K562 (cell line): ENCODE measurements around the gene NR2C2AP. TPM values are rescaled to one million over a fixed set of nuclear protein-coding genes. Genes with fewer than 3 reads are reported as not detected.
A peak's percentile ranks its signal among the peaks of the same experiment; 100 is the strongest.

Source experiments
- ADNP ChIP-seq: fragments of 200-800 bp; sonication (Bioruptor generic); IDR thresholded peaks from 2 replicates; pipeline ENCODE4 v1.6.1; 2016; ENCODE audit warnings: missing genetic modification characterization, missing compliant biosample characterization
- DLX4 ChIP-seq: fragments of 250-450 bp; sonication (Bioruptor Pico); IDR thresholded peaks from 2 replicates; pipeline ENCODE4 v1.6.1; 2021; ENCODE audit warnings: mild to moderate bottlenecking
- DNMT1 ChIP-seq: fragments of 450-650 bp; IDR thresholded peaks from 2 replicates; pipeline ENCODE4 v1.6.1; 2016; ENCODE audit warnings: antibody characterized with exemption, mild to moderate bottlenecking
- HMGN3 ChIP-seq: IDR thresholded peaks from 2 replicates; pipeline ENCODE4 v1.6.1; 2011; ENCODE audit warnings: borderline replicate concordance, low read depth, mild to moderate bottlenecking, mixed read lengths, low read length; ENCODE audit not compliant: insufficient read length; ENCODE audit errors: extremely low read depth
- NKRF ChIP-seq: fragments of 450-650 bp; IDR thresholded peaks from 2 replicates; pipeline ENCODE4 v1.6.1; 2016; ENCODE audit warnings: borderline replicate concordance
- TAF1 ChIP-seq: IDR thresholded peaks from 2 replicates; pipeline ENCODE4 v1.6.1; 2011; ENCODE audit warnings: mild to moderate bottlenecking, low read length, moderate library complexity; ENCODE audit not compliant: insufficient read depth, control insufficient read depth, severe bottlenecking; ENCODE audit errors: extremely low read depth
- USF2 ChIP-seq: sonication (generic); formaldehyde crosslinking; IDR thresholded peaks from 2 replicates; pipeline ENCODE4 v1.5.0; 2020; ENCODE audit warnings: missing genetic modification reagents
- ZFPM2 ChIP-seq: fragments of 250-450 bp; sonication (Bioruptor Pico); IDR thresholded peaks from 2 replicates; pipeline ENCODE4 v1.5.1; 2022; ENCODE audit warnings: mild to moderate bottlenecking
- ZNF280B ChIP-seq: fragments of 250-450 bp; sonication (Bioruptor Pico); IDR thresholded peaks from 2 replicates; pipeline ENCODE4 v1.5.1; 2021; ENCODE audit warnings: mild to moderate bottlenecking
- ZNF347 ChIP-seq: fragments of 450-650 bp; formaldehyde crosslinking; IDR thresholded peaks from 2 replicates; pipeline ENCODE4 v1.4.0; 2020; ENCODE audit warnings: low read depth, mild to moderate bottlenecking, moderate library complexity
- ZNF384 ChIP-seq: IDR thresholded peaks from 2 replicates; pipeline ENCODE4 v1.6.1; 2012; ENCODE audit warnings: low read depth, low read length, improper control_type of control experiment
- ZNF609 ChIP-seq: sonication (generic); formaldehyde crosslinking; IDR thresholded peaks from 2 replicates; pipeline ENCODE4 v1.8.1; 2023; ENCODE audit warnings: missing genetic modification reagents, mild to moderate bottlenecking, borderline replicate concordance
- ZNF766 ChIP-seq: fragments of 200-800 bp; sonication (Bioruptor generic); conservative IDR thresholded peaks from 2 replicates; pipeline ENCODE4 v1.6.1; 2016; ENCODE audit warnings: missing genetic modification characterization, missing compliant biosample characterization
- ZNF780A ChIP-seq: fragments of 250-450 bp; sonication (Bioruptor Pico); IDR thresholded peaks from 2 replicates; pipeline ENCODE4 v1.5.0; 2021; ENCODE audit warnings: mild to moderate bottlenecking
- polyA plus RNA-seq, 8 experiments: library from polyadenylated mRNA; depleted of rRNA in 4 of 8; stranded (reverse) in 5 of 8; unstranded in 3 of 8; fragments of >200 nt; fragmentation: Nextera tagmentation in 2 of 8; fragmentation: Illumina TruSeq in 1 of 8; extraction: Ambion mirVana in 2 of 8; extraction: Trizol in 1 of 8; gene quantifications; 2 replicates each; pipeline versions ENCODE4 v1.2.1 to v1.2.3, GENCODE V29; 2011 to 2014; ENCODE audit warnings: inconsistent platforms in 1 of 8, missing spikeins in 1 of 8
- total RNA-seq, 7 experiments: library from RNA; depleted of rRNA in 6 of 7; stranded (reverse); fragments of >200 nt in 6 of 7; fragmentation: Illumina TruSeq in 2 of 7; extraction: Trizol in 2 of 7; gene quantifications; 2 replicates each; pipeline versions ENCODE4 v1.2.1 to v1.2.3, GENCODE V29; 2011 to 2021; ENCODE audit warnings: low replicate concordance in 1 of 7

The NR2C2AP gene
- total and polyA plus RNA-seq, 9 of the 15 experiments (the other 6 are each of a cell fraction or from before 2014, with no cell fraction given), result 23.7 to 77.4 (median 32.4) TPM

- TF ChIP-seq ZNF766 (no peak; the same call in 1 of the 2 replicates), DNMT1 (no peak), ZNF347 (CRISPR knock-in tag) (no peak), DLX4 (CRISPR knock-in tag) (no peak), ZNF609 (CRISPR knock-in tag) (peak; percentile 51; the same call in 1 of the 2 replicates), ZNF384 (0 out of 2 replicates have a peak, but pooled peaks have one; percentile 6), ZFPM2 (CRISPR knock-in tag) (no peak), TAF1 (no peak), USF2 (CRISPR knock-in tag) (no peak), ZNF280B (CRISPR knock-in tag) (no peak), NKRF (no peak), HMGN3 (peak; percentile 38), ADNP (tag) (no peak), ZNF780A (CRISPR knock-in tag) (no peak)
Observed at GRCh38 chr19:19224852-19225494, 21.8 kb upstream of the NR2C2AP start (continued).
